Right ventricle myocardium inferior (tissue), 1 donor: ENCODE data around the gene PPP4C. TPM values are rescaled to one million over a fixed set of nuclear protein-coding genes. Genes with fewer than 3 reads are reported as not detected.
A peak's percentile ranks its signal among the peaks of the same experiment; 100 is the strongest.

ENCODE experiments used
- ATAC-seq: fragments of 200-7000 bp; cut with Tn5 transposase; one replicate; pipeline ENCODE4 v1.9.1; 2020; ENCODE audit warnings: mild to moderate bottlenecking, moderate library complexity
- DNase-seq: peaks from one replicate; pipeline ENCODE4 v3.0.0; 2021; ENCODE audit errors: missing footprints
- intact Hi-C: fragments of 100-400 bp; cut with DNase I; formaldehyde crosslinking; loops from one replicate; pipeline ENCODE4 v1.11.0; 2022
- total RNA-seq: library from RNA; stranded (reverse); fragmentation: NEBNext Ultra II Directional; extraction: Animal tissue kit (Norgen Biotek cat#: 25700); gene quantifications from one replicate; pipeline ENCODE4 v1.2.1, GENCODE V29; 2021
- donor health status: DM: no; HTN: yes; CAD: no; lungs with severe emphysema.

Gene PPP4C
- total RNA-seq, 1 donor from 2014 or later: 37.8 TPM

- intact Hi-C loops: loop anchor here (2.0 kb wide), 1 partner anchor 14 kb away; no protein-coding TSS in a partner anchor
- DNase-seq (no peak), ATAC-seq (no peak)
Measured at GRCh38 chr16:30090610-30091331, 15.0 kb downstream of the PPP4C start.

GRCh38 chr16:30091474-30092372 lies 15.9 kb downstream of the PPP4C start, which contains the start of gene TBX6:
Gene TBX6 (minus strand): TSS chr16:30091924. CDS start chr16:30091193, 731 bp downstream.
- peak; percentile 97 for DNase-seq
- peak; percentile 93 for ATAC-seq
- intact Hi-C loops: loop anchor here (2.0 kb wide), 1 partner anchor 15 kb away; no protein-coding TSS in a partner anchor

DNA sequence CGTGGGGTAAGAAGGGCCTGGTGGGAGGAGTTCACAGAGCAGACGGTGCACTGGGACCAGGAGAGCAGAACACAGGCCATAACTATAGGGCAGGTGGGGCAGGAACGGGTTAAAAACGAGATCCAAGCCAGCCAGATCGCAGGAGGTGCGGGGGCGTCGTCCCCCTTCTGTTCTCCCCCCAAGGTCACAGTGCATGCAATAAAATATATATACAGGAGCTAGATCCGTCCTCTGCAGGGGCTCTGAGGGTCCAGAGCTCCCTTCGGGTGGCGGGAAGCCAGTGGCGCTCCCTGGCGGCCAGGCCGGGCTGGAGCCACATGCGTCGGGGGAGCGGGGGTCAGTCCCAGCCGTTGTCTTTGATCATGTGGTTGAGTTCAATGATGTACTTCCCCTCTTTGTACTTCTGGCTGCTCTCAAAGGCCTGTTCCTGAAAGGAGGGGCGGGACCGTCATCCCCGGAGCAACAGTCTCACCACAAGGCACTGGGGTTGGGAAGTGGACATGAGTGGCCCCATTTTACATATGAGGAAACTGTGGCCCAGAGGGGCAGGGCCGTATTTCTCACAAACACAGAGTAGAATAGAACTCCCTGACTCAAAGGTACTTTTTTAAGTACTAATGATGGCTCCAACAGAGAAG lies 16.7 kb downstream of the PPP4C start:
- DNase-seq: peak; percentile 91
- intact Hi-C loops: no loop called here
- ATAC-seq: peak; percentile 52

DNA sequence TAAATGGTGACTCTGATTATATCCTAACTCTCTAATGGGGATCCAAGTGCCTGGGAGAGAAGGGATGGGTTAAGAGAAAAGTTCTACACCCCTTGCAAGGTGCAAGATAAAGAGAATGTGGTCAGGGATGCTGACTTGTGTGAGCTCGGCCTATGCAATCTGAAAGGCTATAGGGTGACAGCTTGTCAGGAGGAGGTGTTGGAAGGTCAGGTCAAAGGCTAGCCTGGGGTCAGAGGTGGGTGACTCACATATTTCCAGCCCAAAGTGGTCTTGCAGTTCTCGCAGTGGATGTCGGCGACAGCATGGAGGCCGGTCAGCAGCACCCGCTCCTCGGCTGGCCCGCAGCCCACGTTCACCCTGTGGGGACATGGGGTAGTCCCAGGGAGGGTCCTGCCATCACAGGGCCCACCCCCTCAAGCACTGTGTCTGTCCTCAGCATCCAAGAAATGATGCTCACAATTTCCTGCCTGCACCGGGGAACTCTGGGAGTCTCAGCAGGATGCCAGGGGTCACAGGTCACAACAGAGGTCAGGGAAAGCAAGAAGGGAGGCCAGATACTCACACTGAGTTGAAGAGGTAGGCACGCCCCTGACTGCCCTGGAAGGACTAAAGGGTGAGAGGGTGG lies 18.9 kb downstream of the PPP4C start:
- DNase-seq (no peak), ATAC-seq (no peak)
- intact Hi-C loops: loop anchor here (5.0 kb wide), 1 partner anchor 313 kb away; the partner anchor contains the start of gene ZNF771

GRCh38 chr16:30095166-30096078 lies 19.6 kb downstream of the PPP4C start:
- no peak for ATAC-seq
- no peak for DNase-seq
- intact Hi-C loops: loop anchor here (1.0 to 5.0 kb wide), 2 partner anchors 28 to 312 kb away; partner anchors contain the start of genes MAPK3 and ZNF771

GRCh38 chr16:30096105-30096861 lies 20.5 kb downstream of the PPP4C start, which contains the start of gene YPEL3:
Gene YPEL3 (minus strand): TSS chr16:30096213. CDS start chr16:30095482, 731 bp downstream.
- peak; percentile 78 for ATAC-seq
- DNase-seq: peak; percentile 98
- intact Hi-C loops: loop anchor here (1.0 to 5.0 kb wide), 2 partner anchors 27 to 311 kb away; partner anchors contain the start of genes MAPK3 and ZNF771

DNA sequence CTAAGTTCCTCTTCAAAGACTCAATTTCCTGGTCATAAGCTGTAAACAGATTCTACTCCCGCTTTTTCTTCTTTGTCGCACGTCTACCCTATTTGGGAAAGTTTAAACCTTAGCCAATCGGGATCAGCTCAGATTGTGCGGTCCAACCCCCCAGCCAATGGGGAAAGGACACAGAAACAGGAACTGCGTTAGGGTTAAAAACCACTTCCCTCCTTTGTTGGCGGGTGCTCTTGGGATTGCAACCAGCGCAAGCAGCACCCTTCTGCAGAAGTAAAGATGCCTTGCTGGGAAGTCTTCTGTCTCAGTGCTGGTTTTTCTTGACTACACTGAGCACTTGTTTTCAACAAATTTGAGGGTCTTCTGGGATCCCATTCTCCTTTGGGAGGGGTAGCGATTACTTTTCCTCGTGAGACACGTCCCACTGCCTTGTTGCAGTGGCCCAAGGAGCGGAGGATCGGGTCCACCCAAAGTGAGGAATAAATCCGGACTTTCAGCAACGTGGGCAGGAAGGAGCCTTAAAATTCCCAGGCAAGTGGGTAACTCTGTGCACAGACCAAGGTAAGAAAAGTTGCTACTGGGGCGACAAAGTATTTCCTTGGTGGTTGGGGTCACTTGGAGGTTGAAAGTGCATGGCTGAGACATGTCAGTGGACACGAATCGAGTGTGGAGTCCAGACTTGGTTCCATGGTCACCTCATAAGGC lies 21.2 kb downstream of the PPP4C start:
- DNase-seq (no peak), ATAC-seq (no peak)
- intact Hi-C loops: loop anchor here (1.0 to 5.0 kb wide), 2 partner anchors 26 to 310 kb away; partner anchors contain the start of genes MAPK3 and ZNF771

- no peak for ATAC-seq
- intact Hi-C loops: no loop called here
- DNase-seq: no peak
Measured at GRCh38 chr16:30104090-30104489, 28.3 kb downstream of the PPP4C start.

- intact Hi-C loops: no loop called here
- DNase-seq: no peak
- no peak for ATAC-seq
Measured at GRCh38 chr16:30104492-30104891, 28.7 kb downstream of the PPP4C start.

GRCh38 chr16:30108059-30108850 lies 32.5 kb downstream of the PPP4C start:
- intact Hi-C loops: no loop called here
- ATAC-seq: no peak
- DNase-seq: no peak

- intact Hi-C loops: no loop called here
- DNase-seq: no peak
- no peak for ATAC-seq
Measured at GRCh38 chr16:30110661-30111060, 34.9 kb downstream of the PPP4C start.

DNA sequence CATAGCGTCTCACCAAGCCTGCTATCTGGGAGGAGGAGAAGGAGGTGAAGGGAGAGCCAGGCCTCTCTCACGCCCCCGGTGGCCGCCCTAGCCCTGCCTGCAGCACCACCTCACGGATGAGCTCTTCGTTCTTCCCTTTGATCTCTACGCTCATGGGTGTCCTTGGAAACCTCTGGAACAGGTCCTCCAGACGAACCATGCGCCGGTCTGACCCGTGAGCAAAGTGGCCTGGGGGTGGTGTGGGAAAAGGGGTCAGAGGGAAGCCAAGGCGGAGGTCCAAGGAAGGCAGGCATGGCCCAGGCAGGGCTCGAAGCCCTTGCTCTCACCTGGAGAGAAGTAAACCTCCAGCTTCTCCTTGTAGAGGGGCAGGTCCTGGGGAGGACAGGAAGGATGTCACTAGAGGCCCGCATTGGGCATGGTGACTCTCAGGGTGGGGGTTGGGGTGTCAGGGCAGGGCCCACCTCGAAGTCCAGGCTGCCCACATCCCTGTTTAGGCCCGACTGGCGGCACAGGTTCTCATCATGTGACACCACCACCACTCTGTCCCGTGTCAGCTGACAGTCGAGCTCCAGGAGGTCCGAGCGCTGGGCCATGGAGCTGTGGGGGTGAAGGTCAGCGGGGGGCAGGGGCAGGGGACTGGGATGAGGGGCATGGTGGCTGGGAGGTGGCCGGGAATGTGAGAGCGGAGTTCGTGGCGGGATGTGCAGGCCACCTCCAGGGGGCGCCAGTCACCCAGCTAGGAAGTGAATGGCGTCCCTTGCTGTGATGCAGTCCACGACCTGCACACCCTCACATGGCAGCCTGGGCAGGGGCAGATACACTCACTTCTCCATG lies 36.6 kb downstream of the PPP4C start:
- DNase-seq (peak; percentile 86), ATAC-seq (peak; percentile 51)
- intact Hi-C loops: no loop called here

GRCh38 chr16:30113031-30113710 lies 37.4 kb downstream of the PPP4C start, which contains the start of gene GDPD3:
Gene GDPD3 (minus strand): TSS chr16:30113537. CDS start chr16:30113478, 59 bp downstream.
- ATAC-seq (peak; percentile 71), DNase-seq (peak; percentile 73)
- intact Hi-C loops: no loop called here
